ENCODE results near the gene SARDH. TPM values are rescaled to one million over a fixed set of nuclear protein-coding genes. Genes with fewer than 3 reads are reported as not detected.

The SARDH gene
- total and polyA plus RNA-seq, 12 donors = 0.81 to 9.6 (median 3.0) TPM

DNA sequence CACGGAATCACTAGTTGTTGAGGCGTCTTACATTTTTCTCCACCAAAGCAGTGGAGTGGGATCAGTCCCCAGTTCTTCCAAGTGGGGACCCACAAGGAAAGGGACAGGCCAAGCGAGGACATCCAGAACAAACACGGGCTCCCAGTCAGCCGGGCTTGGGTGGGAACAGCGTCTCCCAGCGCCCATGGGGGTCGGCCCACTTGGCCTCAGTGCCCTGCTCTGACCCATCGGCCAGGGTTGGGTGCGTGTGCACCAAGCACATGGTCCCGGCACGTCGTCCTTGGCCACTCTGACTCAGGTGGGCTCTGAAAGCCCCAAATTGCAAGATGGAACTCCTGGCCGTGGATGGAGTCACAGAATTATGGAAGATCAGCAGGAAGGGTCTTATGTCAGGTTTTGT is 64.1 kb downstream of the SARDH start:
- intact Hi-C loops (cut with DNase I) = no loop called here
- no peaks in the 10 kb centered on the region for H3K9me3 ChIP-seq (replicated peaks in 1 of 3)
- no peak overlapping the region for H3K4me3 ChIP-seq
- peak overlapping the region in 1 of 5 donors; percentile 22 for H3K27ac ChIP-seq
- peaks cover 0 to 3% of the 10 kb centered on the region in 2 donors for H3K4me1 ChIP-seq (replicated peaks in 1 of 2)
- H3K27me3 ChIP-seq = no peaks in the 10 kb centered on the region
- DNase-seq = no peak
- H3K36me3 ChIP-seq (replicated peaks in 1 of 2) = no peaks in the 10 kb centered on the region
- WGBS, 4 donors = 88 to 100% (median 91%) methylated on average over 4 to 14 of the region's 14 CpGs
- no peak for TF ChIP-seq POLR2A (IDR thresholded peaks at IDR 0.05)
- TF ChIP-seq, protein P1, sequence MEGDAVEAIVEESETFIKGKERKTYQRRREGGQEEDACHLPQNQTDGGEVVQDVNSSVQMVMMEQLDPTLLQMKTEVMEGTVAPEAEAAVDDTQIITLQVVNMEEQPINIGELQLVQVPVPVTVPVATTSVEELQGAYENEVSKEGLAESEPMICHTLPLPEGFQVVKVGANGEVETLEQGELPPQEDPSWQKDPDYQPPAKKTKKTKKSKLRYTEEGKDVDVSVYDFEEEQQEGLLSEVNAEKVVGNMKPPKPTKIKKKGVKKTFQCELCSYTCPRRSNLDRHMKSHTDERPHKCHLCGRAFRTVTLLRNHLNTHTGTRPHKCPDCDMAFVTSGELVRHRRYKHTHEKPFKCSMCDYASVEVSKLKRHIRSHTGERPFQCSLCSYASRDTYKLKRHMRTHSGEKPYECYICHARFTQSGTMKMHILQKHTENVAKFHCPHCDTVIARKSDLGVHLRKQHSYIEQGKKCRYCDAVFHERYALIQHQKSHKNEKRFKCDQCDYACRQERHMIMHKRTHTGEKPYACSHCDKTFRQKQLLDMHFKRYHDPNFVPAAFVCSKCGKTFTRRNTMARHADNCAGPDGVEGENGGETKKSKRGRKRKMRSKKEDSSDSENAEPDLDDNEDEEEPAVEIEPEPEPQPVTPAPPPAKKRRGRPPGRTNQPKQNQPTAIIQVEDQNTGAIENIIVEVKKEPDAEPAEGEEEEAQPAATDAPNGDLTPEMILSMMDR (IDR thresholded peaks at IDR 0.05) = no peak

DNA sequence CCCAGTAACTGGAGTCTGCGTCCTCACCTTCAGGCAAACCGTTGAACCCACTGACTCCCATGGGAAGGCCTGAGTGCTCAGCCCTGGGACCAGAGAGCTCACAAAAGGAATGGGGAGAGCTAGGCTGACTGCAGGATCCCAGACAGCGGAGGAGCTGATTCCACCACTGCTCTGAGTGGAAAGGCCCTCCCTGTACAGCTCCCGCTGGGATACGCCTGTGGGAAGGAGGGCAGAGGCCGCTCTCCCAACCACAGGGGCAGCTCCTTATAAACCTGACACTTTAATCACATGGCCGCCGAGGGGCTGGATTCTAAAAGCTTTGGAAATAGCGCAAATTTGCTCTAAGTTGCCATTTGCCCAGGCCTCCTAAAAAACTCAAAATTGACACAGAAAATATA is 64.9 kb downstream of the SARDH start:
- 60 to 81% (median 78%) methylated on average over 6 to 9 of the region's 9 CpGs for WGBS, 4 donors
- no peaks in the 10 kb centered on the region for H3K9me3 ChIP-seq (replicated peaks in 1 of 3)
- no peak overlapping the region for H3K4me3 ChIP-seq
- no peak for TF ChIP-seq POLR2A (IDR thresholded peaks at IDR 0.05)
- TF ChIP-seq, protein P1 (IDR thresholded peaks at IDR 0.05) = no peak
- intact Hi-C loops (cut with DNase I) = no loop called here
- H3K4me1 ChIP-seq (replicated peaks in 1 of 2) = no peaks in the 10 kb centered on the region
- no peaks in the 10 kb centered on the region for H3K36me3 ChIP-seq (replicated peaks in 1 of 2)
- no peaks in the 10 kb centered on the region for H3K27me3 ChIP-seq
- H3K27ac ChIP-seq = peak overlapping the region in 1 of 5 donors; percentile 29
- DNase-seq = no peak

DNA sequence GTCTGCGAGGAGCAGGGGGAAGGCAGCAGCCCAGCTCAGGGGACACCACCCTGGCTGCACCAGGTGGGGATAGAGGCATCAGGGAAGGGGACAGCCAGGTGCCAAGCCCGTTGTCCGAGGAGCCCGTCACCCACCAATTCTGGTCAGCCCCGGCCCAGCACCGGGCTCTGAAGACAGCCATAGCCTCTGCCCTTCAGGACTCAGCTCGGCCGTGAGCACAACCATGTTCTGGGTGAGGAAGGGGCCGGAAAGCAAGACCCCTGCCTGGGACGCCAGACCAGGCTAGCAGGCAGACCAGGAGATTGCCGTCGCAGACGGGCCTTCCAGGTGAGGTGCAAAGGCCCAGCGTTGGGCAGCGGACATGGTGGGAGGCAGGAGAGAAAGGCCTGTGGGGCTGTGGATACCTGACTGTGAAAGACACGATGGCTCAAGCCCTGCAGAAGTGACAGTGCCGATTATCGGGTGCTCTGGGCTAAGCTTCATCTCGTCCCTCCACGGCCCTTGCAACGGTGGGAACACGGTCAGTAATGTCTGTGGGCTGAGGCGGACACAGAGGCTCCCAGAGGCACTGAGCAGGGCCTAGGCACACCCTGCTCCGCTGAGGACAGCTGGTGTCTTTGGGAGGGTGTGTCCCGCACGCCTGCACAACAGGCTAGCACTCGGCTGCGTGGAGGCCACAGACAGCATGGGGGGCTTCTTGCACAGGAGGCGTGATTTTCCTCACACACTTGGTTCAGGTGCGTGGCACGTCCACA is 65.5 kb downstream of the SARDH start:
- 78 to 93% (median 86%) methylated on average over 13 to 31 of the region's 31 CpGs for WGBS, 4 donors
- DNase-seq = no peak
- H3K36me3 ChIP-seq (replicated peaks in 1 of 2) = no peaks in the 10 kb centered on the region
- no peaks in the 10 kb centered on the region for H3K27me3 ChIP-seq
- H3K4me3 ChIP-seq = no peak overlapping the region
- TF ChIP-seq, protein P1 (IDR thresholded peaks at IDR 0.05) = no peak
- no peak for TF ChIP-seq POLR2A (IDR thresholded peaks at IDR 0.05)
- H3K9me3 ChIP-seq (replicated peaks in 1 of 3) = no peaks in the 10 kb centered on the region
- no peaks in the 10 kb centered on the region for H3K4me1 ChIP-seq (replicated peaks in 1 of 2)
- intact Hi-C loops (cut with DNase I) = no loop called here
- peak overlapping the region in 1 of 5 donors; percentile 29 for H3K27ac ChIP-seq

DNA sequence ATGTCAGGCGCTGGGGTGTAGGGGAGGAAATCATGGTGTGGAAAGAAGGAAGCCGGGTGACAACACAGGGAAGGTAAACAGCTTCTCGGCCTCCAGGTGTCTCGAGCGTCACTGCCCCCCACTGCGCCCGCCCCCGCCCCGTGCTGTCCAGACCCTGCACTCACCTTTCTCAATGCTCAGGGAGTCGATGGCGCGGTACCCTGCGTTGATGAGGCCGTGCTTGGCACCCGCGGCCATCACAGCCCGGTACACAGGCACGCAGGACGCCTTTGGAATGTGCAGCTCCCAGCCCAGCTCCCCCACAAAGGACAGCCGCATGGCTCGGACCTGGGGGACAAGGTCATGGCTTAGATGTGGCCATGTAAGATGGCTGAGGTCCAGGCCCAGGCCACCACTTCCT is 66.8 kb downstream of the SARDH start:
- WGBS, 4 donors = 86 to 96% (median 89%) methylated on average over 17 to 21 of the region's 21 CpGs
- no peak overlapping the region for H3K4me3 ChIP-seq
- no peaks in the 10 kb centered on the region for H3K27me3 ChIP-seq
- intact Hi-C loops (cut with DNase I) = no loop called here
- no peak for TF ChIP-seq POLR2A (IDR thresholded peaks at IDR 0.05)
- TF ChIP-seq, protein P1 (IDR thresholded peaks at IDR 0.05) = no peak
- H3K9me3 ChIP-seq (replicated peaks in 1 of 3) = no peaks in the 10 kb centered on the region
- no peaks in the 10 kb centered on the region for H3K4me1 ChIP-seq (replicated peaks in 1 of 2)
- no peak overlapping the region for H3K27ac ChIP-seq
- no peak for DNase-seq
- no peaks in the 10 kb centered on the region for H3K36me3 ChIP-seq (replicated peaks in 1 of 2)
